GM21526 (cell line): ENCODE results near the gene KRTAP5-11.
"Not testable (repeated sequence)": the region's sequence is repeated elsewhere in the genome, so short reads cannot be mapped to it uniquely, and the experiment has no call there.

Experiments used
- ATAC-seq: cut with Tn5 transposase; IDR thresholded peaks from one replicate; pipeline ENCODE4 v1.9.1; 2021; ENCODE audit warnings: moderate library complexity; ENCODE audit not compliant: unreplicated experiment, low FRiP score

Gene KRTAP5-11

DNA sequence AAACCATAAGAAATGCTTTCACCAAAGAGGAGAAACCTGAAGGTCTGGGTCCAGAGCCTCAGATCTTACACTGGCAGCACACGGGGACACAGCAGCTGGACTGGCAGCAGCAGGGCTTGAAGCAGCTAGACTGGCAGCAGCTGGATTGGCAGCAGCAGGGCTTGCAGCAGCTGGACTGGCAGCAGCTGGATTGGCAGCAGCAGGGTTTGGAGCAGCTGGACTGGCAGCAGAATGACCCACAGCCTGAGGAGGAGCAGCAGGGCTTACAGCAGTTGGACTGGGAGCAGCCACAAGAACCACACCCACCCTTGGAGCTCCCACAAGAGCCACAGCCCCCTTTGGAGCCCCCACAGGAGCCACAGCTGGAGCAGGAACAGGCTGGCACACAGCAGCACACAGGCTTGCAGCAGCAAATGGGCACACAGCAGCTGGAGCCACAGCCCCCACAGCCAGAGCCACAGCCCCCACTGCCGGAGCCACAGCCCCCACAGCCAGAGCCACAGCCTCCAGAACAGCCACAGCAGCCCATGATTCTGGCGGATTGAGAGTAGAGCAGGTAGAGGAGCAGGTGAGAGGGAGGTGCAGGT is at the start of gene KRTAP5-11:
KRTAP5-11 (minus strand) TSS at position 567 of the 587 bp plus-strand sequence; CDS start at position 529, 38 bp downstream.
- no peak for ATAC-seq

DNA sequence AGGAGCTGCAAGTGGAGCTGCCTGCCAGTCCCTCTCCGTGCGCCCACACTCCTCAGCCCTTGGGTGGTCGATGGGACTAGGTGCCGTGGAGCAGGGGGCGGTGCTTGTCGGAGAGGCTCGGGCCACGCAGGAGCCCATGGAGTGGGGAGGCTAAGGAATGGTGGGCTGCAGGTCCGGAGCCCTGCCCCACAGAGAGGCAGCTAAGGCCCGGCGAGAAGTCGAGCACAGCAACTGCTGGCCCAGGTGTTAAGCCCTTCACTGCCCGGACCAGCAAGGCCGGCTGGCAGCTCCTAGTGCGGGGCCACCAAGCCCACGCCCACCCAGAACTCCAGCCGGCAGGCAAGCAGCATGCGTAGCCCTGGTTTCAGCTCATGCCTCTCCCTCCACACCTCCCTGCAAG is 48.9 kb upstream of the KRTAP5-11 start:
- not testable (repeated sequence) for ATAC-seq

DNA sequence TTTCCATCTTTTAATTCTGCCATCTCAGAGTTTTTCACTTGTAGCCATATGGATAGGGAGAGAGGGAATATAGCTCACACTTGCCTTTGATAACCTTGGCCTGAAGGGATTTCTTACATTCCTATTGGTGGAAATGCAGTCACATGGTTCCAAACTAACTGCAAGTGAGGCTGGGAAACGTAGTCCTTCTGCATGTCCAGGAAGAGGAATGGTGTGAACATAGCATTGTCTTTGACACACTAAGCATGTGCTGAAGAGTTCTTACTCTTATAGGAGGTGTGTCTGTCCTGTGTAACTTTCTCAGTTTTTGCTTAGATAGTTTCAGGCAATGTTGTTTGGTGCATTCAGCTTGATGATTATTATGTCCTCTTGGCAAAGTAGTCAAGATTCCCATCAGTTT is 47.4 kb upstream of the KRTAP5-11 start:
- not testable (repeated sequence) for ATAC-seq

DNA sequence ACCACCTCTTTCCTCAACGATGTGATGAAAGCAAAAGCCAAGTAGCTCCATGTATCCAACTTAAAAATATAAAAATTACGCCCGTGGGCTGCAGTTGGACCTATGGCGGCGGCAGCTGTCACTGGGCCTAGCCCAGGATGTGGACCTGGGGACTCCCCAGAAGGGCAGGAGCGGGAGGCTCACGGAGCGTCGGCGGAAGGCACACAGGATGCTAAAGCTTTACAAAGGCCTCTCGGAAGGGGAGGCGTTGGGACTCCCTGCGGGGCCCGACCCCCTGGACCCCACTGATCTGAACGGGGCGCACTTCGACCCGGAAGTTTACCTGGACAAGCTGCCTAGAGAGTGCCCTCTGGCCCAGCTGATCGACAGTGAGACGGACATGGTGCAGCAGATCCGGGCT is 46.3 kb upstream of the KRTAP5-11 start:
- not testable (repeated sequence) for ATAC-seq

- ATAC-seq, result not testable (repeated sequence)
These were observed 40.6 kb upstream of the KRTAP5-11 start for GRCh38 chr11:71623226-71623625.

- not testable (repeated sequence) for ATAC-seq
These were observed 39.9 kb upstream of the KRTAP5-11 start for GRCh38 chr11:71622561-71622960.

GRCh38 chr11:71615003-71615402 is 32.3 kb upstream of the KRTAP5-11 start:
- not testable (repeated sequence) for ATAC-seq

DNA sequence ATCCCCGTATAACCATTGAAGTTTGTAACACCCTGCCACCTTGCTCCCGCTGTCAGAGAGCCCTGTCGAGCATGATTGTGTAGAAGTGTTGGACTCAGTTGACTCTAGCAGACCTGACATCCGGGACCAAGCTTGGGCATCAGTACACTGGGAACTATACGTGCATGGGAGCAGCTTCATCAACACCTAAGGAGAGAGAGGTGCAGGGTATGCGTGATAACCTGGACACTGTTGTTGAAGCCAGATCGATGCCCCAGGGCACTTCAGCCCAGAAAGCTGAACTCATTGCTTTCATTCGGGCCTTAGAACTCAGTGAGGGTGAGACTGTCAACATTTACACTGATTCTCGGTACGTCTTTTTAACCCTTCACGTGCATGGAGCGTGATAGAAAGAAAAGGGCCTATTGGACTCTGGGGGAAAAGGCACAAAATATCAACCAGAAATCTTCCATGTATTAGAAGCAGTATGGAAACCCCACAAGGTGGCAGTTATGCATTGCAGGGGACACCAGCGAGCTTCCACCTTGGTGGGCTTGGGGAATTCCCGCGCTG is 31.8 kb upstream of the KRTAP5-11 start:
- not testable (repeated sequence) for ATAC-seq

DNA sequence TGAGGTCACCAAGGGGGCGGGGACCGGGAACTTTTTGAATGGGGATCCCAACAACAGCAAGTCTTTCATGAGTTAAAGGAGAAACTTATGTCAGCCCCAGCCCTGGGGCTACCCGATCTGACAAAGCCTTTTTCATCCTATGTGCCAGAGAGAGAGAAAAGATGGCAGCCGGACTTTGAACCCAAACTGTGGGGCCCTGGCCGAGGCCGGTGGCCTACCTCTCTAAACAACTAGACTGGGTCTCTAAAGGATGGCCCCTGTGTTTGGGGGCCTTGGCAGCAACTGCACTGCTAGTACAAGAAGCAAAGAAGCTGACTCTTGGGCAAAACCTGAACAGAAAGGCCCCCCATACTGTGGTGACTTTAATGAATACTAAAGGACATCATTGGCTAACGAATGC is 31.3 kb upstream of the KRTAP5-11 start:
- ATAC-seq, result not testable (repeated sequence)

DNA sequence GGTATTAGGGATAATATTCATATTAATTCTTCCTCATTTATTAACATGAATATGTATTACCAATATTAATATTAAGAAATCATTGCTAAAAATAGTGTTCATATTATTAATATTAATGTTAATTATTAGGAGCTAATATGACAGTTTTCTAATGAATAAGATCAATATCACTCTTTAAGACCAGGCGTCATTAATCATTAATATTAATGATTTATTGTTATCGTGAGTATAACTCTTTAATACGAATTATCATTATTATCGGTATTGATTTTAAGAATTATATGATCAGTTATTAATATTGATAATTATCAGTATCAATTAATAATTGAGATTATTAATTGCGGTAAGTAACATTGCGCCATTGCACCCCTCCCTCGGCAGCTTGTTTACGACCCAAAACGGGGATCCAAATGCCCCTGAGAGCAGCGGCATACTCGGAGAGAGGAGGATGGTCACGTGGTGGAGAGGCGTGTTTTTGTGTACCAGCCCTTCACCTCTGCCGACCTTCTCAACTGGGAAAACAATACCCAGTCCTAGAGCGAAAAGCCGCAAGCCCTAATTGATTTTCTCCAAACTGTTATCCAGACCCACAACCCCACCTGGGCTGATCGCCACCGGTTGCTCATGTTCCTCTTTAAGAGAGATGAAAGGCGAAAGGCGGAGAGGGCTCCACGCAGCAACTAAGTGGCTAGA is 28.7 kb upstream of the KRTAP5-11 start:
- not testable (repeated sequence) for ATAC-seq

- not testable (repeated sequence) for ATAC-seq
These were observed 25.6 kb upstream of the KRTAP5-11 start for GRCh38 chr11:71608272-71608671.

DNA sequence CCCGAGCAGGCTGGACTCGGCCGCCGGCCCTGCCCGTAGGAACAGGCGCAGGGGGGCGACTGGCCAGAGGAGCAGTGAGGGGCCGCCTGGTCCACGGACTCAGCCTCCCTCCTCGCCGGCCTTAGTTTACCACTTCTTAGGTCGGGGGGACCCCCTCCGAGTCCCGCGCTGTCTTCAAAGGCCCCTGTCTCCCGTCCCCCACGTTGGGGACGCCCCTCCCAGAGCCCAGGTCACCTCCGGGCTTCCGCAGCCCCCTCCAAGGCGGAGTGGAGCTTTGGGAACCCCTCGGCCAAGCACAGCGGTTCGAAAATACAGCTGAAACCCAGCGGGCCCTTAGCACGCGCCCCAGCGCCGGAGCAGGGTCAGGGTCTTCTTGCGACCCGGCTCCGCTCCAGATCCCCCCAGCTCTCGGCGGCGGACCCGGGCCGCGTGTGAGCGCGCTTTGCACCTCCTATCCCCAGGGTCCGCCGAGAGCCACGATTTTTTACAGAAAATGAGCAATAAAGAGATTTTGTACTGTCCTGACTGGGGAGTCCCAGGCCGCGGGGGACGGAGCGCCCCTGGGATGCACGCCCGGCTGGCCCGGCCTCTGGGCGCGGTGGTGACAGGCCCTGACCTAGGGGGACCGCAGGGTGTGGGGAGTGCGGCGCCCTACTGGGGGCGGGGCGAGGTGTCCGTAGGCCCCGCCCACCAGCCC is 25.0 kb upstream of the KRTAP5-11 start:
- ATAC-seq, result not testable (repeated sequence)

DNA sequence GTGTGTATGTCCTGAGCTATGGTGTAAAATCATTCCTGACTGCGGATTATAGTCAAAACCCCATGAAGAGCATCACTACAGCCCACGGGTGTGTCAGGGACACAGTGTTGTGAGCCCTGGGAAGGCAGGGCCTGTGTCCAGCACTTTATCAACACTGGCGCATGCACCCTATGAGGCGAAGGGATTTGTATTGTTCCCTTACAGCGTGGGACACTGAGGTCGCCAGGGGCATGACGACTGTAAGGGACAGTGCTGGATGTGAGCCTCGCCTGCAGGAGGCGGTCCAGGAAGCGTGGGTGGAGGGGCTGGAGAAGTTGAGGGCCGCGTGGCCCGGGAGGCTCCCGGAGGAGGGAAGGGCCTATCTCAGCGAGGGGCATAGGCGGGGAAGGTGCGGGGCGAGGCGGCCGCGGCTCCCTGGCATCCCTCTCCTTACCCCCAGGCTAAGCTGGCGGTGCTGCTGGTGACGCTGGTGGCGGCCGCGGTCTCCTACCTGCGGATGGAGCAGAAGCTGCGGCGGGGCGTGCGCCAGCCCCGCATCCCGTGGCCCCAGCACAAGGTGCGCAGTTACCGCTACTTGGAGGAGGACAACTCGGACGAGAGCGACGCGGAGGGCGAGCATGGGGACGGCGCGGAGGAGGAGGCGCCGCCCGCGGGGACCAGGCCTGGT is 24.3 kb upstream of the KRTAP5-11 start:
- ATAC-seq, result not testable (repeated sequence)

DNA sequence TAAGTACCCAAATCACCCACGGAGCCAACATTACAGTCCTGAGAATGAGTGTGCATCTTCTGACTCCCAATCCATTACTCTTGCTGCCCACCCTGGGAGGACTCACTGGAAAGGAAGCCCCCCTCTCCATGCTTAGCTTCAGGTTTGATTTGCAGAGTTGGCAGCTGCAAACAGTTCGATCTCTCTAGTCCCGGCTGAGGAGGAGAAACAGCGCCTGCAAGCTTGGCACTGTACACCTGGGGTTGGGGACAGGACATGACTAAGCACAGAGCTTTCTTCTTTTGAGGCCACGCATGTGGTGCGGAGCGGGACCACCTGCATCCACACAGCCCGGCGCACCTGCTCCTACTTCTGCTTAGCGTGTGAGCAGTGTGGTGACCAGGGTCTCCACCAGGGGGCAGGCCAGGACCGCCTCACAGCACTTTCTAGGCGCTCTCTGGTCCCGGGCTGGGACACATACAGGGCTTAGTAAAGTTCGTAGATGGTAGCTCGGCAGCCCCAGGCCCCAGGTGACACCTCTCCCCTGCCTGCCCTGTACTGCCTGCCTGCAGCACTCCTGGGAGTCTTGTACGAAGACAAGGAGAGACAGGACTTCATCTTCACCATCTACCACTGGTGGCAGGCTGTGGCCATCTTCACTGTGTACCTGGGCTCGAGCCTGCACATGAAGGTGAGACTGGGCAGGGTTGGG is 22.3 kb upstream of the KRTAP5-11 start:
- ATAC-seq, result not testable (repeated sequence)

DNA sequence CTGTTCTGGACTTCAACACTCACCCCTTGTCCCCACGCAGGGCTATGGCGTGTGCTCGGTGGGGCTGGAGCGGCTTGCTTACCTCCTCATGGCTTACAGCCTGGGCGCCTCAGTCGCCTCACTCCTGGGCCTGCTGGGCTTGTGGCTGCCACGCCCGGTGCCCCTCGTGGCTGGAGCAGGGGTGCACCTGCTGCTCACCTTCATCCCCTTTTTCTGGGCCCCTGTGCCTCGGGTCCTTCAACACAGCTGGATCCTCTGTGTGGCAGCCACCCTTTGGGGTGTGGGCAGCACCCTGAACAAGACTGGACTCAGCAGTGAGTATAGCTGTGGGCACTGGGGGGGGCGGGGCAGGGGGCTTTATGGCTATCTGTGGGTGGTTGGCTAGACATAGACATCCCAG is 20.5 kb upstream of the KRTAP5-11 start:
- not testable (repeated sequence) for ATAC-seq

- not testable (repeated sequence) for ATAC-seq
These were observed 6.9 kb upstream of the KRTAP5-11 start for GRCh38 chr11:71589546-71589920.

DNA sequence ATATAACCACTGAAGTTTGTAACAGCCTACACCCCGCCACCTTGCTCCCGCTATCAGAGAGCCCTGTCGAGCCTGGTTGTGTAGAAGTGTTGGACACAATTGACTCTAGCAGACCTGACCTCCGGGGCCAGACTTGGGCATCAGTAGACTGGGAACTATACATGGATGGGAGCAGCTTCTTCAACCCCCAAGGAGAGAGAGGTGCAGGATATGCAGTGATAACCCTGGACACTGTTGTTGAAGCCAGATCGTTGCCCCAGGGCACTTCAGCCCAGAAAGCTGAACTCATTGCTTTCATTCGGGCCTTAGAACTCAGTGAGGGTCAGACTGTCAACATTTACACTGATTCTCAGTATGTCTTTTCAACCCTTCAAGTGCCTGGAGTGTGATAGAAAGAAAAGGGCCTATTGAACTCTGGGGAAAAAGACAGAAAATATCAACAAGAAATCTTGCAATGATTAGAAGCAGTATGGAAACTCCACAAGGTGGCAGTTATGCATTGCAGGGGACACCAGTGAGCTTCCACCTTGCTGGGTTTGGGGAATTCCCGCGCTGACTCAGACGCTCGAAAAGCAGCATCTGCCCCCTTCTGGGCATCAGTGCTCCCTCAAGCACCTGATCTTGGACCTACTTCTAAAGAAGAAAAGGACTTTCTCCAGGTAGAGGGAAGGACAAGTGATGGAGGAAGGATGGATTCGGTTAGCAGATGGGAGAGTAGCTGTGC is 6.3 kb upstream of the KRTAP5-11 start:
- ATAC-seq, result not testable (repeated sequence)

- ATAC-seq, result not testable (repeated sequence)
These were observed 5.6 kb upstream of the KRTAP5-11 start for GRCh38 chr11:71588314-71588713.

DNA sequence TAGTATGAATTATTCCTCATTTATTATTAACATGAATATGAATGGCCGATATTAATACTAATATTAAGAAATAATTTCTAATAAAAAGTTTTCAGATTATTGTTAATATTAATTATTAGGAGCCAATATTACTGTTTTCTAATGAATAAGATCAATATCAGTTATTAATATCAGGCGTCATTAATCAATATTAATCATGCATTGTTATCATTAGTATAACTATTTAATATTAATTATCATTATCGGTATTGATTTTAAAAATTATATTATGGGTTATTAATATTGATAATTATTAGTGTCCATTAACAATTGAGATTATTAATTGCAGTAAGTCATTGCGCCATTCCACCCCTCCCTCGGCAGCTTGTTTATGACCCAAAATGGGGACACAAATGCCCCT is 3.0 kb upstream of the KRTAP5-11 start:
- not testable (repeated sequence) for ATAC-seq
